SK-N-SH treated with all-trans-retinoic acid at 6 μM for 48 hours (cell line): ENCODE measurements around the gene CCDC187.

ENCODE experiments used
- ATAC-seq: fragments of 200-7000 bp; cut with Tn5 transposase; 3 replicates; pipeline ENCODE4 v1.9.1; 2020; ENCODE audit warnings: mild to moderate bottlenecking, moderate library complexity
- ARNTL ChIP-seq: fragments of 450-650 bp; formaldehyde crosslinking; IDR thresholded peaks from 2 replicates; pipeline ENCODE4 v1.5.0; 2020; ENCODE audit warnings: low read depth, mild to moderate bottlenecking, moderate library complexity, borderline replicate concordance
- CSDC2 ChIP-seq: fragments of 250-450 bp; sonication (Bioruptor Pico); IDR thresholded peaks from 2 replicates; pipeline ENCODE4 v1.5.0; 2020; ENCODE audit warnings: mild to moderate bottlenecking, moderate library complexity
- ESRRG ChIP-seq: fragments of 250-450 bp; sonication (Bioruptor Pico); IDR thresholded peaks from 2 replicates; pipeline ENCODE4 v1.6.1; 2021; ENCODE audit warnings: mild to moderate bottlenecking
- GLIS3 ChIP-seq: fragments of 250-450 bp; sonication (Bioruptor Pico); IDR thresholded peaks from 2 replicates; pipeline ENCODE4 v1.5.0; 2020; ENCODE audit warnings: mild to moderate bottlenecking, moderate library complexity
- ISL1 ChIP-seq: fragments of 250-450 bp; sonication (Bioruptor Pico); IDR thresholded peaks from 2 replicates; pipeline ENCODE4 v2.1.2; 2022; ENCODE audit warnings: mild to moderate bottlenecking, moderate library complexity
- OSR1 ChIP-seq: fragments of 250-450 bp; sonication (Bioruptor Pico); IDR thresholded peaks from 2 replicates; pipeline ENCODE4 v1.8.0; 2022; ENCODE audit warnings: moderate library complexity, mild to moderate bottlenecking, inconsistent platforms
- PPARA ChIP-seq: fragments of 250-450 bp; sonication (Bioruptor Pico); IDR thresholded peaks from 2 replicates; pipeline ENCODE4 v1.5.0; 2020; ENCODE audit warnings: mild to moderate bottlenecking, borderline replicate concordance
- RARB ChIP-seq: fragments of 250-450 bp; sonication (Bioruptor Pico); IDR thresholded peaks from 2 replicates; pipeline ENCODE4 v1.8.0; 2021; ENCODE audit warnings: mild to moderate bottlenecking, moderate library complexity
- TCF4 ChIP-seq: fragments of 250-450 bp; sonication (Bioruptor Pico); IDR thresholded peaks from 2 replicates; pipeline ENCODE4 v1.8.0; 2021; ENCODE audit warnings: mild to moderate bottlenecking, moderate library complexity, borderline replicate concordance
- TOX ChIP-seq: fragments of 250-450 bp; sonication (Bioruptor Pico); IDR thresholded peaks from 2 replicates; pipeline ENCODE4 v1.8.0; 2021; ENCODE audit warnings: mild to moderate bottlenecking, moderate library complexity, borderline replicate concordance
- TSHZ2 ChIP-seq: fragments of 250-450 bp; sonication (Bioruptor Pico); IDR thresholded peaks from 2 replicates; pipeline ENCODE4 v1.5.0; 2020; ENCODE audit warnings: mild to moderate bottlenecking, moderate library complexity
- ZC3H10 ChIP-seq: fragments of 250-450 bp; sonication (Bioruptor Pico); IDR thresholded peaks from 2 replicates; pipeline ENCODE4 v1.5.1; 2021; ENCODE audit warnings: mild to moderate bottlenecking, moderate library complexity
- ZFP3 ChIP-seq: fragments of 250-450 bp; sonication (Bioruptor Pico); IDR thresholded peaks from 2 replicates; pipeline ENCODE4 v1.5.0; 2020; ENCODE audit warnings: mild to moderate bottlenecking, moderate library complexity
- ZFP30 ChIP-seq: fragments of 450-650 bp; formaldehyde crosslinking; IDR thresholded peaks from 2 replicates; pipeline ENCODE4 v1.5.0; 2022; ENCODE audit warnings: mild to moderate bottlenecking, moderate library complexity
- ZNF565 ChIP-seq: fragments of 450-650 bp; formaldehyde crosslinking; conservative IDR thresholded peaks from 2 replicates; pipeline ENCODE4 v1.5.0; 2020; ENCODE audit warnings: low read depth, mild to moderate bottlenecking, moderate library complexity
- ZNF70 ChIP-seq: fragments of 450-650 bp; formaldehyde crosslinking; IDR thresholded peaks from 2 replicates; pipeline ENCODE4 v1.5.0; 2020; ENCODE audit warnings: mild to moderate bottlenecking, moderate library complexity
- ZNF8 ChIP-seq: fragments of 450-650 bp; formaldehyde crosslinking; IDR thresholded peaks from 2 replicates; pipeline ENCODE4 v1.5.0; 2020; ENCODE audit warnings: mild to moderate bottlenecking, moderate library complexity
- TF ChIP-seq, protein P1 (sequence below): fragments of 250-450 bp; sonication (Bioruptor Pico); IDR thresholded peaks from 2 replicates; pipeline ENCODE4 v1.5.1; 2021; ENCODE audit warnings: mild to moderate bottlenecking, moderate library complexity
- TF ChIP-seq, protein P2 (sequence below): fragments of 250-450 bp; sonication (Bioruptor Pico); IDR thresholded peaks from 2 replicates; pipeline ENCODE4 v1.8.0; 2020; ENCODE audit warnings: mild to moderate bottlenecking, moderate library complexity, borderline replicate concordance
- TF ChIP-seq, protein P3 (sequence below): fragments of 250-450 bp; sonication (Bioruptor Pico); IDR thresholded peaks from 2 replicates; pipeline ENCODE4 v1.5.1; 2020; ENCODE audit warnings: low read depth, mild to moderate bottlenecking, moderate library complexity
- TF ChIP-seq, protein P4 (sequence below): fragments of 250-450 bp; sonication (Bioruptor Pico); IDR thresholded peaks from 2 replicates; pipeline ENCODE4 v1.8.0; 2021; ENCODE audit warnings: low read depth, mild to moderate bottlenecking, moderate library complexity, borderline replicate concordance

CCDC187 gene

GRCh38 chr9:136242918-136243525, 60.9 kb downstream of the CCDC187 start:
- TF ChIP-seq, protein P1, sequence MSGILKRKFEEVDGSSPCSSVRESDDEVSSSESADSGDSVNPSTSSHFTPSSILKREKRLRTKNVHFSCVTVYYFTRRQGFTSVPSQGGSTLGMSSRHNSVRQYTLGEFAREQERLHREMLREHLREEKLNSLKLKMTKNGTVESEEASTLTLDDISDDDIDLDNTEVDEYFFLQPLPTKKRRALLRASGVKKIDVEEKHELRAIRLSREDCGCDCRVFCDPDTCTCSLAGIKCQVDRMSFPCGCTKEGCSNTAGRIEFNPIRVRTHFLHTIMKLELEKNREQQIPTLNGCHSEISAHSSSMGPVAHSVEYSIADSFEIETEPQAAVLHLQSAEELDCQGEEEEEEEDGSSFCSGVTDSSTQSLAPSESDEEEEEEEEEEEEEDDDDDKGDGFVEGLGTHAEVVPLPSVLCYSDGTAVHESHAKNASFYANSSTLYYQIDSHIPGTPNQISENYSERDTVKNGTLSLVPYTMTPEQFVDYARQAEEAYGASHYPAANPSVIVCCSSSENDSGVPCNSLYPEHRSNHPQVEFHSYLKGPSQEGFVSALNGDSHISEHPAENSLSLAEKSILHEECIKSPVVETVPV: no peak
- TF ChIP-seq ZFP30 (no peak), ARNTL (CRISPR knock-in tag) (no peak), ZC3H10 (CRISPR knock-in tag) (no peak), RARB (CRISPR knock-in tag) (no peak), TCF4 (CRISPR knock-in tag) (no peak), TOX (CRISPR knock-in tag) (no peak), GLIS3 (no peak), ZFP3 (CRISPR knock-in tag) (no peak), ZNF565 (CRISPR knock-in tag) (no peak), PPARA (CRISPR knock-in tag) (no peak), OSR1 (CRISPR knock-in tag) (no peak)
- TF ChIP-seq, protein P2, sequence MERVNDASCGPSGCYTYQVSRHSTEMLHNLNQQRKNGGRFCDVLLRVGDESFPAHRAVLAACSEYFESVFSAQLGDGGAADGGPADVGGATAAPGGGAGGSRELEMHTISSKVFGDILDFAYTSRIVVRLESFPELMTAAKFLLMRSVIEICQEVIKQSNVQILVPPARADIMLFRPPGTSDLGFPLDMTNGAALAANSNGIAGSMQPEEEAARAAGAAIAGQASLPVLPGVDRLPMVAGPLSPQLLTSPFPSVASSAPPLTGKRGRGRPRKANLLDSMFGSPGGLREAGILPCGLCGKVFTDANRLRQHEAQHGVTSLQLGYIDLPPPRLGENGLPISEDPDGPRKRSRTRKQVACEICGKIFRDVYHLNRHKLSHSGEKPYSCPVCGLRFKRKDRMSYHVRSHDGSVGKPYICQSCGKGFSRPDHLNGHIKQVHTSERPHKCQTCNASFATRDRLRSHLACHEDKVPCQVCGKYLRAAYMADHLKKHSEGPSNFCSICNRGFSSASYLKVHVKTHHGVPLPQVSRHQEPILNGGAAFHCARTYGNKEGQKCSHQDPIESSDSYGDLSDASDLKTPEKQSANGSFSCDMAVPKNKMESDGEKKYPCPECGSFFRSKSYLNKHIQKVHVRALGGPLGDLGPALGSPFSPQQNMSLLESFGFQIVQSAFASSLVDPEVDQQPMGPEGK: no peak
- no peak for ATAC-seq

DNA sequence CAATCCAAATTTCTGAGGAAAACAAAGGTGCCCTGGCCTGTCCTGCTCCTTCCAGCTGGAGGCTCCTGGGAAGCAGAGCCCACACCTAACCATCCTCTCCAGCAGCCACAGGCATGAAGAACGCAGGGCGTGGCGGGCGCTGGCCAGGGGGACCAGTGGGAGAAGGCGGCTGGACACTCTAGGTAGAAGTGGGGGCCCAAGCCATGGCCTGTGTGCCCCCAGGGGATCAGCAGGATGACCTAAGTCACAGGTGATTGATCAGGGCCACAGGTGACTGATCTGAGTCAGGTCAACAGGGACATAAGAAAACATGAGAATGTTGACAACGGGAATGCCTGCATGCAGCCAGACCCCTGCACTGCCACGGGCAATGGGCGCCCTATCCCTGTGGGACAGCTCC, 61.6 kb downstream of the CCDC187 start:
- no peak for ATAC-seq
- TF ChIP-seq, protein P2: no peak
- TF ChIP-seq ISL1 (CRISPR knock-in tag): no peak
- TF ChIP-seq ZNF70 (CRISPR knock-in tag): no peak
- TF ChIP-seq ZNF8 (CRISPR knock-in tag): no peak
- TF ChIP-seq, protein P3, sequence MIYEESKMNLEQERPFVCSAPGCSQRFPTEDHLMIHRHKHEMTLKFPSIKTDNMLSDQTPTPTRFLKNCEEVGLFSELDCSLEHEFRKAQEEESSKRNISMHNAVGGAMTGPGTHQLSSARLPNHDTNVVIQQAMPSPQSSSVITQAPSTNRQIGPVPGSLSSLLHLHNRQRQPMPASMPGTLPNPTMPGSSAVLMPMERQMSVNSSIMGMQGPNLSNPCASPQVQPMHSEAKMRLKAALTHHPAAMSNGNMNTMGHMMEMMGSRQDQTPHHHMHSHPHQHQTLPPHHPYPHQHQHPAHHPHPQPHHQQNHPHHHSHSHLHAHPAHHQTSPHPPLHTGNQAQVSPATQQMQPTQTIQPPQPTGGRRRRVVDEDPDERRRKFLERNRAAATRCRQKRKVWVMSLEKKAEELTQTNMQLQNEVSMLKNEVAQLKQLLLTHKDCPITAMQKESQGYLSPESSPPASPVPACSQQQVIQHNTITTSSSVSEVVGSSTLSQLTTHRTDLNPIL (CRISPR knock-in tag): no peak
- no peak for TF ChIP-seq ESRRG (CRISPR knock-in tag)
- no peak for TF ChIP-seq ZFP30
- no peak for TF ChIP-seq ARNTL (CRISPR knock-in tag)
- TF ChIP-seq ZNF565 (CRISPR knock-in tag): no peak
- TF ChIP-seq TSHZ2 (CRISPR knock-in tag): no peak
- no peak for TF ChIP-seq TOX (CRISPR knock-in tag)
- TF ChIP-seq TCF4 (CRISPR knock-in tag): no peak
- no peak for TF ChIP-seq ZFP3 (CRISPR knock-in tag)
- TF ChIP-seq RARB (CRISPR knock-in tag): no peak
- no peak for TF ChIP-seq PPARA (CRISPR knock-in tag)
- TF ChIP-seq, all 23 proteins: peak for 0

DNA sequence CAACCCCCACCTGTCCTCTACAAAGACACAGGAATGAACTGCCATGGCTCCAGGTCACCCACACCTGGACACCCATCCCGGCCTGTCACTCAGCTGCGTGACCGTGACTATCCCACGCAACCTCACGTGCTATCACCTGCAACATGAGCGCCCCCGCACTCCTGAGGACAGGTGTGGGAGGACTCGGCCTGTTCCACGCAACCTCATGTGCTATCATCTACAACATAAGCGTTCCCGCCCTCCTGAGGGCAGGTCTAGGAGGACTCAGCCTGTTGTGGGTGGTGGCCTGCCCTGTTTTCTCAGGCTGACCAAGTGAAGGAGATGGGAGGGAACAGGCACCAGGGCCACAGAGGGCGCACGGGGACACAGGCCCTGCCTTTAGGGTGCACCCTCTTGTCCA, 62.4 kb downstream of the CCDC187 start:
- TF ChIP-seq, protein P3 (CRISPR knock-in tag): no peak
- TF ChIP-seq, protein P4, sequence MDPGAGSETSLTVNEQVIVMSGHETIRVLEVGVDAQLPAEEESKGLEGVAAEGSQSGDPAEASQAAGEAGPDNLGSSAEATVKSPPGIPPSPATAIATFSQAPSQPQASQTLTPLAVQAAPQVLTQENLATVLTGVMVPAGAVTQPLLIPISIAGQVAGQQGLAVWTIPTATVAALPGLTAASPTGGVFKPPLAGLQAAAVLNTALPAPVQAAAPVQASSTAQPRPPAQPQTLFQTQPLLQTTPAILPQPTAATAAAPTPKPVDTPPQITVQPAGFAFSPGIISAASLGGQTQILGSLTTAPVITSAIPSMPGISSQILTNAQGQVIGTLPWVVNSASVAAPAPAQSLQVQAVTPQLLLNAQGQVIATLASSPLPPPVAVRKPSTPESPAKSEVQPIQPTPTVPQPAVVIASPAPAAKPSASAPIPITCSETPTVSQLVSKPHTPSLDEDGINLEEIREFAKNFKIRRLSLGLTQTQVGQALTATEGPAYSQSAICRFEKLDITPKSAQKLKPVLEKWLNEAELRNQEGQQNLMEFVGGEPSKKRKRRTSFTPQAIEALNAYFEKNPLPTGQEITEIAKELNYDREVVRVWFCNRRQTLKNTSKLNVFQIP (CRISPR knock-in tag): no peak
- no peak for TF ChIP-seq PPARA (CRISPR knock-in tag)
- TF ChIP-seq TOX (CRISPR knock-in tag): no peak
- TF ChIP-seq ZFP3 (CRISPR knock-in tag): no peak
- TF ChIP-seq ZC3H10 (CRISPR knock-in tag): no peak
- TF ChIP-seq CSDC2 (CRISPR knock-in tag): no peak
- TF ChIP-seq ZFP30: no peak
- ATAC-seq: no peak
